ENCODE data around the gene ORAI3.
A peak's percentile ranks its signal among the peaks of the same experiment; 100 is the strongest.
"Not testable (repeated sequence)": the region's sequence is repeated elsewhere in the genome, so short reads cannot be mapped to it uniquely, and the experiment has no call there.

The ORAI3 gene

DNA sequence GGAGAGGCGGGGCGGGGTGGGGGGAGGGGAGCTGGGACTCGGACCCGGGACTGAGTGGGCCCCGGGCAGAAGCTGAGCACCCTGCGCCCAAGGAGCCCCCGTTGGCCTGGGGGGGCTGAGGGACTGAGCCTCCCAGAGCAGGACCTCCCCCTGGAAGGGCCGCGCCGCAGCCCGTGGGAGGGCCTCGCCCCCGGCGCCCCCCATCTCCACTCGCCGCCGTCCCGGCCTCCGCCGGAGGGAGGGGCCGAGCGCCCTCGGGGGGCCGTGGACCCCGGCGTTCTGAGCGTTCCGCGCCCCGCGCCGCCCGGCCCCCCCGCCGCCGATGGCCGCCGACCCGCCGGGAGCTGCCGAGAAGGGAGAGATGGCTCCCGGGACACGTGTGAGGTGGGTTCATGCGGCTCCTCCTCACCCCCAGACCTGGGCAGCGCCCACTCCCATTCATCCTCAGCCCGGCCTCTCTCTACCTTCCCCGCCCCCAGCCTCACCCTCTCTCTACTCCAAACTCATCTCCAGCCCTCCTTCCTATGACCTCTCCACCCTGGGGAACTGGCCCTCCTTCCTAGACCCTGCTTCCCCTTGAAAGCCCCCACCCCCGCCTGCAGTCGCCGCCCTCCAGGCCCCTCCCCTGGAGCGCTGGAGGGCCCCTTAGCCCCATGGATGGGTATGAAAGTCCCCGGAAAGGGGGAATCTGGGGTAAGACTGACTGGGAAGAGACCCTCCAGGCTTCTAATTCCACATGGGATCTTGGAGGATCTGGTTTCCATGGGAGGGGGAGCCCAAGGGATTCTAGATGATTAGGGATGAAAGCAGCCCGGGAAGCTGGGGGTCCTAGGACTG, 24.6 kb upstream of the ORAI3 start:
- DNase-seq (ENCODE audit: low read depth): no peak

DNA sequence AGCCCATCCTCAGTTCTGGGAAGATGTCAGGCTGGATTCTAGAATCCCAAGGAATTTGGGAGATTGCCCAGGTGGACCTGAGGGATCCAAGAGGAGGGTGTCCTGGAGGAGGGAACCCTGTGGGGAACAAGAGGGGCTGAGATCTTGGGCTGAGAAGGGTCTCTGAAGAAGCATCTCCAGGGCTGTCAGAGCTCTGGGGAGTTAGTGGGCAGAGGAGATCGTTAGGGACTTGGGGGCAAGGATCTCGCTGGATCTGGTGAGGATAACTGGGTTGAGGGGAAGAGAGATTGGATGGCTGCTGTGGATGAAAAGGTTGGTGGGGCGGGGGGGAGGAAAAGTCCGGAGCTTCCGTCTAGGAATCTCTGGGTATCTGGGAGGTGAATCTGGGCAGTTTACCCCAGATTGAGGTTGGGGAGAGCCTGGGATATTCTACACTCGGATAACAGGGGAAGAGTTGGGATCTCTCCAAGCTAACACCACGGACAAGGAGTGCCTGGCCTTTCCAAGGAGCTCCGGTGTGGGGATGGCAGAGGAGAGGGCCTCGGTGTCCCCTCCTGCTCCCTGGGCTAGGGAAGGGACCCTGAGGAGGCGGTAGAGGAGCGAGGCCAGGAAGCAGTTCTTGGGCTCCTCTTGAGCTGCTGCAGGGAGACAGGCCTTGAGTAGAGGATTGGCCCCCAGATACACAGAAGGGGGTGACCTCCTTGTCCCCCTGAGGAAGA, 23.8 kb upstream of the ORAI3 start:
- no peak for DNase-seq (ENCODE audit: low read depth)

DNA sequence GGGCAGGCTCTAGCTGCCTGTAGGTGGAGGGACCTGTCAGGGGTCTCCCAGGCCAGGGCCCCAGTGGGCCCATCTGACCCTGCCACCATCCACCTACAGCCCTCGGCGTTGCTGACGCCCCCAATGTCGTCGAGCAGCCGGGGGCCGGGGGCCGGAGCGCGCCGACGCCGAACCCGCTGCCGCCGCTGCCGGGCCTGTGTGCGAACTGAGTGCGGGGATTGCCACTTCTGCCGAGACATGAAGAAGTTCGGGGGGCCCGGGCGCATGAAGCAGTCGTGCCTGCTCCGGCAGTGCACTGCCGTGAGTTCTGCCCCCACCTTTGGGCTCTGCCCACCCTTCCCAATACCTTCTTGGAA, 23.3 kb upstream of the ORAI3 start:
- DNase-seq (ENCODE audit: low read depth): no peak

DNA sequence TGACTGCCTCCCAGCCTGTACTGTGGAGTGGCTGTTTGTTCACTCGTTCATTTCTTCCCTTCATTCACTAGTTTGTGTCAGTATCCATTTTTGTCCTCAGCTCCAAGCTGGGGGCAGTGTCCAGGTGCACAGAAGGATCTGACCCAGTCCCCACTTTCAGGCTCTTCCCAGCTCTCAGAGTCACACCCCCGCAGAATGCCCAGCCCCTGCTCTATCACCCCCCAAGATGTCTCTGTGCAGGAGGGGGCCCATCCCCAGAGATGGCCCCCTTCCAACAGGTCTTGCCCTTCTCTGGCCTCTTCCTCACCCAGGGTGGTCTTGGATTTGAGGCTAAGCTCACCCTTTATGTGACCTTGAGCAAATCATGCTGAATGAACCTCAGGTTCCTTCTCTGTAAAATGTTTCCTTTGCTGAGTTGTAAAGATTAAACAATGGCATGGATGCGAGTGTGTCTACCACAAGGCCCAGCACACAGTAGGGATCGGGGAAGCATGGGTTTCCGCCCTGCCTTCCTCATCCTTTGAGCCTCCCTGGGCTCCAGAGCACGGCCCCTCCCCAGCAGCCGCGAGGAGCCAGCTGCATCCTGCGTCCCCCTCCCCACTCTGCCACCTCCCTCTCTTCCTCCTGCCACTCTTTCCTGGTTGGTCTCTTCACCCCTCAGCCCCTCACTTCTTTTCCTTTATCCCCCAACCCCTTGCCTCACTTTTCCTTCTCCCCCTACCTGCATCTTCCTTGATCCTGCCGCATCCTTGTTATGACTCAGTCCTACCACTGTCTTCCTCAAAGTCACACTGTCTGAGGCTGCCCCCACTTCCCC, 22.7 kb upstream of the ORAI3 start:
- no peak for DNase-seq (ENCODE audit: low read depth)

DNA sequence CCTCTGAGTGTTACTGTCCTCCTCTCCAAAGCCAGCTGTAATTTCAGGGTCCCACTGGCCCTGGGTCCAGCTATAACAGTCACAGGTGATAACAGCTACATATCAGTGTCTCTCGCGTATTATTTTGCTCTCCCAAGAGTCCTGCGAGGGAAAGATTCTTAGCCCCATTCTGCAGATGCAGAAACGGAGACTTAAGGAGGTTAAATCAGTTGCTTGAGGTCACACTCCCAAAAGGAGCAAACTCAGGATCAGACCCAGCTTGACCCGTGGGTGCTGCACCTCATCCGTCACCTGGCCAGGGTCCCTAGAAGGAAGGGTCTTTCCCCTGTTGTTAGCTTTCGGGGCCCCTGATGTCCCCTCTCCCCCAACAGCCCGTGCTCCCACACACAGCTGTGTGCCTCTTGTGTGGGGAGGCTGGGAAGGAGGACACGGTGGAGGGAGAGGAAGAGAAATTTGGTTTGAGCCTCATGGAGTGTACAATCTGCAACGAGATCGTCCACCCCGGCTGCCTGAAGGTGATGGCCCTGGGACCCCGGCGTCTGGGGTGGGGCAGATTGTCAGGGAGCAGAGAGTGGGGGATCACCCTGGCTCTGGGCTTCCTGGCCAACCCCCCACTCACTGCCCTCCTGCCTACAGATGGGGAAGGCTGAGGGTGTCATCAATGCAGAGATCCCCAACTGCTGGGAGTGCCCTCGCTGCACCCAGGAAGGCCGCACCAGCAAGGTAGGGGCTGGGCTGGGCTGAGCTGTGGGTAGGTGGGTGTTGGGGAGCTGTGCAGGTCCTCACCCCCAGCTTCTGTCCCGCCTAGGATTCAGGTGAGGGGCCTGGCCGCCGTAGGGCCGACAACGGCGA, 21.7 kb upstream of the ORAI3 start:
- no peak for DNase-seq (ENCODE audit: low read depth)

DNA sequence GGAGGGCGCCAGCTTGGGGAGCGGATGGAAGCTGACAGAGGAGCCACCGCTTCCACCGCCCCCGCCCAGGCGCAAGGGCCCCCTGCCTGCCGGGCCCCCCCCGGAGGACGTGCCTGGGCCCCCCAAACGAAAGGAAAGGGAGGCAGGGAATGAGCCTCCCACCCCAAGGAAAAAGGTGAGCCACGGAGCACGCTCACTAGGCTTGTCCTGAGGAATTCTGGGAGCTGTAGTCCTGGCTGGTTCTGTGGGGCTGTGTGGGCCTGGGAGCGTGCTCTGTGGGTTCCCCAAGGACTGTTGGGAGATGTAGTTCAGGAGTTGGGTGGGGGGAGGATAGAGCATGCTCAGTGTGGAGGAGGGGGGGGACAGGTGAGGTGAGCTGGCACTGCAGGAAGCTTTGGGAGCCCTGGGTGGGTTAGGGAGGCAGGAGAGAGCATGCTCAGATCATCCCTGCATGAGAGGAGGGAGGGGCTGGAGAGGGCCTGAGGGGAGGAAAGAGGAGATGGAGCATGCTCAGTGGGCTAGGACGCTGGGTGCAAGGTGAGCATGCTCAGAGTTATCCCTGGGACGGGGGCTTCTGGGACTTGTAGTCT, 21.0 kb upstream of the ORAI3 start:
- DNase-seq (ENCODE audit: low read depth): no peak

DNA sequence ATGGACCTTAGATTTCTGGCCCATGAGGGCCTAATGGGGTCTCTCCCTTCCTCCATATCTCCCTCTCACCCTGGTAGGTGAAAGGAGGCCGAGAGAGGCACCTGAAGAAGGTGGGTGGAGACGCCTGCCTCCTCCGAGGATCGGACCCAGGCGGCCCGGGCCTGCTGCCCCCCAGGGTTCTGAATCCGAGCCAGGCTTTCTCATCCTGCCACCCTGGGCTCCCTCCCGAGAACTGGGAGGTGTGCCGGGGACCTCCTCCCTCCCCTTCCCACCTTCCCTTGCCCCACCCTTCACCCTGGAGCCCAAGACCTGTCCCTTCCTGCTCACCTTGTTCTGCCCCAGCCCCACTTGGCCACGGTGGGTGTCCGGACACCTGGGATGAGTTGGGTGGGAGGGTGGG, 20.5 kb upstream of the ORAI3 start:
- no peak for DNase-seq (ENCODE audit: low read depth)

DNA sequence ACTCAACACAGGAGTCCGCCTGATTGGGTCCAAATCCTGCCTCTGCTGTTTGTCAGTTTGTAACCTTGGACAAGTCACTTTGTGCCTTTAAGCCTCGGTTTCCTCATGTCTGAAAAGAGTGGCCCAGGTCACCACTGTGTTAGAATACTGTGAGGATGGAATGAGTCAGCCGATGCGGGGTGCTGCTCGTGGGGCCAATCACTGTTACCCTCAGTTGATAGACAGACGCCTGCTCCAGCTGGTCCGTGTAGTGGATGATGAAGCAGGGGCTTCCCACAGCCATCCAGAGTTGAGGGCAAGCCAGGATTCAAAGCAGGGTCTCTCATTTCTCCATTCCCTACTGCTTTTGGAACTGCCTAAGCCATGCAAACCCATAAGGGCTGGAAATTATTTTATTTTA, 19.7 kb upstream of the ORAI3 start:
- no peak for DNase-seq (ENCODE audit: low read depth)

DNA sequence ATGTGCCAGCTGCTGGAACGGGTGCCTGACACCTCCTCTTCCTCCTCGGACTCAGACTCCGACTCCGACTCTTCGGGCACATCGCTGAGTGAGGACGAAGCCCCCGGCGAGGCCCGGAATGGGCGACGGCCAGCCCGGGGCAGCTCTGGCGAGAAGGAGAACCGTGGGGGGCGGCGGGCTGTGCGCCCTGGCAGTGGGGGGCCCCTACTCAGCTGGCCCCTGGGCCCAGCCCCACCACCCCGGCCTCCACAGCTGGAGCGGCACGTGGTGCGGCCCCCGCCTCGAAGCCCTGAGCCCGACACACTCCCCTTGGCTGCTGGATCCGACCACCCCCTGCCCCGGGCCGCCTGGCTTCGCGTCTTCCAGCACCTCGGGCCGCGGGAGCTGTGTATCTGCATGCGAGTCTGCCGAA, 18.7 kb upstream of the ORAI3 start:
- DNase-seq (ENCODE audit: low read depth): no peak

DNA sequence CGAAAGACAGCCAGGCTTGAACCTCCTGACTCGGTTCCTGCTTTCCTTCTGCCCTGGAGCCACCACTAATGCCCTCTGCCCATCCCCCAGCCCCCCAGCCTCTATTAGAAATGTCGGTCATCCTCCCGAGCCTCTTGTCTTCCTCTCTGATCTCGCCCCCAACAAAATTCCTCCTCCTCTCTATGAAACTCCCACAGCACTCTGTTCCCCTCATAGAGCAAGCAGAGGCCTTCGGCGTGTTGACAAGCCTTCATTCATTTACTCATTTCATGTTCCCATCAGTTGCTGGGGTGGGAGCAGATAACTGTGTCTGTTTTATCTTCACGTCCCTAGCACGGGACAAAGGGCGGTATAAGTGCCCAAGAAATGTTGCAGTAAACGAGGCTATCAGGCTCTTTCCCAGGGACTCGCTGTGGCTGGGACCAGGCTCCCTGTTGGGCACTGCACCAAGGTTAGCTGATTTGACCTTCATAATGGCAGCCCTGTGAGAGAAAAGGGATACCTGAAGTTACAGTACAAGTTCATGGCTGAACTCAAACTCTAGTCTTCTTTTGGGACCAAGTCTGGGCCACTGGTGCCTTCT, 17.7 kb upstream of the ORAI3 start:
- no peak for DNase-seq (ENCODE audit: low read depth)

DNA sequence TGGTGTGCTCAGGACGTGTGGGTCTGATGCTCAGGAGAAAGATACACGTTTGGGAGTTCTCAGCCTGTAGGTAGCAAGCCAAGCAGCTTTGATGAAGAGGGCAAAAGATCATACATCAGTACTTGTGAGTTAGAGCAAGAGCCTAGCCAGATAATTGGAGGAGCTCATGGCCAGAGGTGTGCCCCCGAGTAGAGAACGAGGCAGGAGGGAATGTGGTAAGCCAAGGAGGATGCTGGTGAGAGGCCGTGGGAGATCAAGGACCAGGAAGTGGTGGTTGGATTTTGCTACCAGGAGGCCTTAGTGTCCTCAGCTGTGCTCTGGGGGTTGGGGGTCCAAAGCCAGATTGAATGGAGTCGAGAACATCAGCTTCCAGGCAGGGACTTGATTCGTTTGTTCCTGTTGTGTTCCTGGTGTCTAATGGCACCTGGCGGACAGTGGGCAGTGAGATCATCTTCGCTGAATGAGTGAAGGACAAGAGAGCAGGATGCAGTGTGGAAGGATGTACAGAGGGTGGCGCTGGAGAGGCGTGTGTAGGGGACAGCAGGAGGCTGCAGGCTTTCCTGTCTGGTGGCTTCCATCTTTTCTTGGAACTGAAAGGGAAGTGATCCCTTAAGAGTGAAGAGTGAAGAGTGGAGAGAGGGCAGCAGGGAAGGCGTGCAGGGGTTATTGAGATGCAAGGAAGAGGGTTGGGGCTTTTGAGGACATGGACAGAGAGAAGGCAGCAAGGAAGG, 13.9 kb upstream of the ORAI3 start:
- no peak for DNase-seq (ENCODE audit: low read depth)

DNA sequence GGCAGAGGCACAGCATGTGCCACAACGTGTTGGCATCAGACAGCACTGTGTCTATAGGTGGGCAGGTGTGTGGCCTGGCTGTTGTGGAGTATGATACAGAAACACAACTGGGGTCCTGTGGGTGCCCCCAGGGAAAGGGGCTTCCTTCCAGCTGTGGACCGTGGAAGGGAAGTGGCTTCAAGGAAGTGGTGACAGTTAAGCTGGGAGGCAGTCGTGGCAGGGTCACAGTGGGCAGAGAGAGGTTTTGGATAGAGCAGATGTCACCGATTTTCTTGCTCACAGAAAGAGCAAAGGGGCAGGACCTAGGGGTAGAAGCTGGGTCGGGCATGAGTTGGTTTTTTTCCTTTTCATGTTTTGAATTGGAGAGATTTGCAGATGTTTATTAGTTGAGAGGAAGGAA, 11.2 kb upstream of the ORAI3 start:
- no peak for DNase-seq (ENCODE audit: low read depth)

DNA sequence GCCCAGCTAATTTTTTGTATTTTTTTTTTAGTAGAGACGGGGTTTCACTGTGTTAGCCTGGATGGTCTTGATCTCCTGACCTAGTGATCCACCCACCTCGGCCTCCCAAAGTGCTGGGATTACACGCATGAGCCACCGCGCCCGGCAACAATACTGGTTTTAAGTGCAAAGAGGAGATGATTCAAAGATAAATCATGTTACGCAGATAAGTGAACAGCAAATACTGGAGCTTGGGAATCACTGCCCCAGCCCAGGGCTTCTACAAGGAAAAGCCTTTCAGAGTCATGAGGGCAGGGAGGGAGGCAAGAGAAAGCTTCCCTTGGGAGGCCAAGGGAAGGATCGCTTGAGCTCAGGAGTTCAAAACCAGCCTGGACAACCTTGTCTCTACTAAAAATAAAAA, 9.3 kb upstream of the ORAI3 start:
- not testable (repeated sequence) for DNase-seq (ENCODE audit: low read depth)

DNA sequence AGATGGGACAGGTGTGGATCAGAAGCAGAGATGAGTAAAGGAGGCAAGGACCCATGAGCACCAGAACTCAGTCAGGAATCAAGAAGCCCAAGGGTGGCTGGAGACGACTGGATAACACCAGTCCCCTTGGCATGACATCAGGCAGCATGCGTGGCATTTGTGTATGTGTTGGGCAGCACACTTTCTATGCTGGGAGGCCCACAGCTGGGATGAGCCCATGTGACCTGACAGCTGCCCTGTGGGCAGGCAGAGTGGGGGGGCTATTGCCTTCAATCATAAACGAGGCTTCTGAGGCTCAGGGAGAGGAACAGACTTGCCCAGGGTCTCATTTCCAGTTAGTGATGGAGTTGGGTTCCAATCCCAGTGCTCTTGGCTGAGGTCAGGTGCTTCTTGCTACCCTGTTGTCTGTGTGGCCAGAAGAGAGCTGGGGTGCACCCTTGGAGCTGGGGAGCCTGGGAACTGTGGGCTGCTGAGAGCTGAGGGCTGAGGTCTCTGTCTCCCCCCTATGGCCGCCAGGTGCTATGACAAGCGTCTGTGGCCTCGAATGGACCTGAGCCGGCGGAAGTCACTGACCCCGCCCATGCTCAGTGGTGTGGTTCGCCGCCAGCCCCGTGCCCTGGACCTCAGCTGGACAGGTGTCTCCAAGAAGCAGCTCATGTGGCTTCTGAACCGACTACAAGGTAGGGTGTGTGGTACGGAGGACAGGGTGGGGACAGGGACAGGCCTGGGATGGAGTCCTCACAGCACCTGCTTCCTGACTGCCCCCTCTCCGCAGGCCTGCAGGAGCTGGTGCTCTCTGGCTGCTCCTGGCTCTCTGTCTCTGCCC, 7.1 kb upstream of the ORAI3 start:
- DNase-seq (ENCODE audit: low read depth): peak; percentile 61

DNA sequence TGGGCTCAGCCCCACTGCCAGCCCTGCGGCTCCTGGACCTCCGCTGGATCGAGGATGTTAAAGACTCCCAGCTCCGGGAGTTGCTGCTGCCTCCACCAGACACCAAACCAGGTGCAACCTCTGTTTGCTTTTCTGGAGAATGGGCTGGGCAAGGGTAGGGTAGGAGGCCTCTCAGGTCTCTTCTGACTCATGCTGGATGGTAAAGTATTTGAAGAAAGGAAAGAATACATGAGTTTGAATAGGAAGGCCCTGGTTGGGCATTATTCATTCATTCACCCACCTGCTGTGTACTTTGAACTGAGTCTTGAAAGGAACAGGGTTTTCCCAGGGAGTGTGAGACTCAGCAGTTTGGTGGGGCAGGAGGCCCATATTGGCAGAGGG, 6.5 kb upstream of the ORAI3 start:
- no peak for DNase-seq (ENCODE audit: low read depth)

DNA sequence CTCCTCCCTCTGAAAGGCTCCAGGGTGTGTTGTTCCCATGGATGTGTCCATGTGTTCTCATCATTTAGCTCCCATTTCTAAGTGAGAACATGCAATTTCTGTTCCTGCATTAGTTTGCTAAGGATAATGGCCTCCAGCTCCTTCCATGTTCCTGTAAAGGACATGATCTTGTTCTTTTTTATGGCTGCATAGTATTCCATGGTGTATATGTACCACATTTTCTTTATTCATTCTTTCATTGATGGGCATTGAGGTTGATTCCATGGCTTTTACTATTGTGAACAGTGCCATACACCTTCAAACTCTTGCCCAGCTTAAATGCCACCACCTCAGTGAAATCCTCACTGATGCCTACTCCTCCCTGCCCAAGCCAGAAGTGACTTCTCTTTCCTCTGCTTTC, 4.5 kb upstream of the ORAI3 start:
- no peak for DNase-seq (ENCODE audit: low read depth)

DNA sequence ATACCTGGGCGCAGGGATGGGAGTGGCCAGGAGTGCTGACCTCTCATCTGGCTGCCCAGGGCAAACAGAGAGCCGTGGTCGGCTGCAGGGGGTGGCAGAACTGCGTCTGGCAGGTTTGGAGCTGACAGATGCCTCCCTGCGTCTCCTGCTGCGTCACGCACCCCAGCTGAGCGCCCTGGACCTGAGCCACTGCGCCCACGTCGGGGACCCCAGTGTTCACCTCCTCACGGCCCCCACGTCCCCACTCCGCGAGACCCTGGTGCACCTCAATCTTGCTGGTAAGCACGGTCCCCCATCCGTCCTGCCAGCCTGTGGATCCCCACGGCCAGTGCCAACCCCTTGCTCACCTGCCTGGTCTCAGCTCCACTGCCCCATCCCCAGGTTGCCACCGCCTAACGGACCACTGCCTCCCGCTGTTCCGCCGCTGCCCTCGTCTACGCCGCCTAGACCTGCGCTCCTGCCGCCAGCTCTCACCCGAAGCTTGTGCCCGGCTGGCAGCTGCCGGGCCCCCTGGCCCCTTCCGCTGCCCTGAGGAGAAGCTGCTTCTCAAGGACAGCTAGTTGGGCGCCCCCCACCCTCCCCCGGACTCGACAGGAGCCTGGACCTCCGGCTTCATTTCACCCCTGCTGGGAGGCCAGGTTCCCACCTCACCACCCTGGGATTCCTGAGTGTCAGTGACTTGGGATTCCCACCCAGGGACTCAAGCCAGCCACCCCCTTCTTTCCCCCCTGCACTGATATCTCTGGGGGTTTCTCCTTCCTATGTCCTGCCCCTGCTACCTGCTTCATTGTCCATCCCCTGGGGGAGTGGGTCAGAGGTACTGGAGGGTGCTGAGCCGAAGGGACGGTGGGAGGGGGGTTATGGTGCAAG, 2.0 kb upstream of the ORAI3 start:
- DNase-seq (ENCODE audit: low read depth): no peak

DNA sequence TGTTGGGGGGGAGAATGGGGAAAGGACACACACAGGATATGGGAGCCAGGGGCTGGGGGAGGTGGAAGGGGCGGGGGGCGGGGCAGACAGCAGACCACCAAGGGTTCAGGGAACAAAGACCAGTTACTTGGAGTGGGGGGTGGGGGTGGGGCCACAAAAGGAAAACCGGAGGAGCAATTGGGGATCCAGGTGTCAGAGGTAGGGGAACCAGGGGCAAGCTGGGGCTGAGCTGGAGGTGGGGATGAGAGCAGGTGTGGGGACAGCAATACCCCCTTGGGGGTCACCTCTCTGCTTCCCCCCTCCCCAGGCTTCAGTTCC, 1.4 kb upstream of the ORAI3 start:
- no peak for DNase-seq (ENCODE audit: low read depth)
